ENCODE results near the gene USP22.

GRCh38 chr17:21004016-21004930, 38.5 kb downstream of the USP22 start:
- no peak for TF ChIP-seq CTCF (conservative IDR thresholded peaks at IDR 0.05 in 1 of 2, IDR thresholded peaks at IDR 0.05 in 1 of 2; ENCODE audit: low read depth in 1 of 2, low read length in 2 of 2)
- TF ChIP-seq EZH2 (IDR thresholded peaks at IDR 0.05; ENCODE audit: low read length, missing control alignments): no peak
